T-cell (primary cell): ENCODE measurements around the gene CEBPB. TPM values are rescaled to one million over a fixed set of nuclear protein-coding genes. Genes with fewer than 3 reads are reported as not detected.

Source experiments
- ATAC-seq, 4 experiments: fragments of 200-7000 bp in 3 of 4; fragments of 150-1000 bp in 1 of 4; cut with Tn5 transposase; replicated peaks in 1 of 4; 1 replicate in 3 of 4; 2 replicates in 1 of 4; pipeline ENCODE4 v1.10.0; 2021; ENCODE audit warnings: moderate library complexity in 3 of 4, mild to moderate bottlenecking in 2 of 4, moderate number of reproducible peaks in 1 of 4
- CTCF ChIA-PET, 2 donors: fragments of 300-600 bp; sonication (Branson Sonifier 250); formaldehyde crosslinking; loops; one replicate each; lab custom pipeline; 2022; ENCODE audit warnings: antibody characterized with exemption in 2 of 2; lab: Charles Lee
- POLR2A ChIA-PET, 2 donors: fragments of 300-600 bp; sonication (Branson Sonifier 250); formaldehyde crosslinking; loops; one replicate each; lab custom pipeline; 2022; ENCODE audit warnings: antibody characterized with exemption in 2 of 2; lab: Charles Lee
- DNase-seq, 35 experiments: peaks; one replicate each; pipeline versions ENCODE4 v3.0.0 to v3.0.0-alpha.2; 2013 to 2023
- H3K27ac ChIP-seq: one replicate; pipeline ENCODE4 v1.5.1; 2013; ENCODE audit warnings: low read length
- H3K27me3 ChIP-seq, 2 experiments: replicated peaks in 1 of 2; 1 replicate in 1 of 2; 2 replicates in 1 of 2; pipeline versions ENCODE4 v1.6.1 to v1.7.0; 2013; ENCODE audit warnings: low read length in 1 of 2, mixed read lengths in 1 of 2; ENCODE audit not compliant: control insufficient read depth in 2 of 2, insufficient read depth in 2 of 2; ENCODE audit errors: extremely low read depth in 1 of 2
- H3K36me3 ChIP-seq, 2 donors: 1 replicate in 1 of 2; 2 replicates in 1 of 2; pipeline versions ENCODE4 v1.6.1 to v1.7.0; 2013; ENCODE audit warnings: low read length in 1 of 2; ENCODE audit not compliant: control insufficient read depth in 2 of 2, insufficient read depth in 1 of 2; ENCODE audit errors: extremely low read depth in 1 of 2
- H3K4me1 ChIP-seq, 2 experiments: 1 replicate in 1 of 2; 2 replicates in 1 of 2; pipeline versions ENCODE4 v1.6.1 to v1.7.0; 2013; ENCODE audit warnings: low read length in 2 of 2, mixed read lengths in 1 of 2; ENCODE audit not compliant: insufficient read depth in 2 of 2, control insufficient read depth in 1 of 2; ENCODE audit errors: extremely low read depth in 1 of 2
- H3K4me3 ChIP-seq, 2 donors: 1 replicate in 1 of 2; 2 replicates in 1 of 2; pipeline versions ENCODE4 v1.5.1 to v1.7.0; 2013; ENCODE audit warnings: mild to moderate bottlenecking in 2 of 2, low read length in 1 of 2, moderate library complexity in 1 of 2; ENCODE audit not compliant: control insufficient read depth in 1 of 2; ENCODE audit errors: extremely low read depth in 1 of 2
- H3K9me3 ChIP-seq: 2 replicates; pipeline ENCODE4 v1.7.0; 2013
- H3K27ac Mint-ChIP-seq, 2 donors: one replicate each; pipeline ENCODE4 v1.8.0; 2020 to 2021; ENCODE audit warnings: mild to moderate bottlenecking in 2 of 2, mixed read lengths in 2 of 2
- H3K27me3 Mint-ChIP-seq, 2 donors: one replicate each; pipeline ENCODE4 v1.8.0; 2021 to 2022; ENCODE audit warnings: mixed read lengths in 2 of 2
- H3K36me3 Mint-ChIP-seq: one replicate; pipeline ENCODE4 v1.8.0; 2021; ENCODE audit warnings: mixed read lengths
- H3K4me1 Mint-ChIP-seq, 3 donors: one replicate each; pipeline ENCODE4 v1.8.0; 2020 to 2022; ENCODE audit warnings: mixed read lengths in 3 of 3, mild to moderate bottlenecking in 1 of 3
- H3K4me3 Mint-ChIP-seq, 3 donors: one replicate each; pipeline ENCODE4 v1.8.0; 2020 to 2022; ENCODE audit warnings: mild to moderate bottlenecking in 3 of 3, mixed read lengths in 3 of 3, moderate library complexity in 3 of 3
- H3K9me3 Mint-ChIP-seq, 3 donors: one replicate each; pipeline ENCODE4 v1.8.0; 2020 to 2022; ENCODE audit warnings: mixed read lengths in 3 of 3
- WGBS: methylation state at CpG from one replicate; pipeline ENCODE4 v1.1.5; 2013; ENCODE audit warnings: missing lambda C conversion rate; ENCODE audit not compliant: insufficient coverage; 5-methylcytosine and 5-hydroxymethylcytosine counted together
- total RNA-seq, 35 experiments: library from RNA in 6 of 35; stranded (reverse) in 6 of 35; fragments of 120-200 nt in 1 of 35; gene quantifications; one replicate each; pipeline versions ENCODE4 v1.2.1 to v1.2.4 and lab custom pipeline; 2013 to 2026

CEBPB gene
- total RNA-seq, 5 donors from 2014 or later (not counting 1 experiment from before 2014, with no cell fraction given): 25.8 to 53.8 (median 48.0) TPM

- no peaks in the 10 kb centered on the region for H3K36me3 ChIP-seq
- CTCF ChIA-PET: no interaction called here
- Mint-ChIP-seq H3K4me3 (no peak overlapping the region), H3K27me3 (peaks cover 0 to 3% of the 10 kb centered on the region in 2 donors), H3K9me3 (peaks cover 0 to 4% (median 0%) of the 10 kb centered on the region in 3 donors), H3K27ac (no peak overlapping the region), H3K4me1 (no peaks in the 10 kb centered on the region), H3K36me3 (peaks cover 3% of the 10 kb centered on the region)
- H3K4me3 ChIP-seq: no peak overlapping the region
- WGBS: 82% methylated on average over 14 of the region's 18 CpGs
- POLR2A ChIA-PET: no interaction called here
- no peaks in the 10 kb centered on the region for H3K27me3 ChIP-seq
- no peaks in the 10 kb centered on the region for H3K9me3 ChIP-seq
- peak in 10 of 35 experiments; percentile 1 to 26 (median 11) for DNase-seq
- ATAC-seq: no peak
- no peaks in the 10 kb centered on the region for H3K4me1 ChIP-seq
- H3K27ac ChIP-seq: no peak overlapping the region
These were observed 31.1 kb downstream of the CEBPB start for GRCh38 chr20:50221501-50222308.

- ChIA-PET CTCF (no interaction called here), POLR2A (no interaction called here)
- no peak overlapping the region for H3K27ac Mint-ChIP-seq
- 86% methylated on average over 8 of the region's 12 CpGs for WGBS
- peaks cover 0 to 4% (median 0%) of the 10 kb centered on the region in 3 donors for H3K9me3 Mint-ChIP-seq
- ATAC-seq (no peak), DNase-seq (no peak)
- no peak overlapping the region for H3K4me3 ChIP-seq
- H3K36me3 Mint-ChIP-seq: peaks cover 3% of the 10 kb centered on the region
- no peaks in the 10 kb centered on the region for H3K4me1 Mint-ChIP-seq
- no peaks in the 10 kb centered on the region for H3K9me3 ChIP-seq
- no peaks in the 10 kb centered on the region for H3K27me3 ChIP-seq
- no peaks in the 10 kb centered on the region for H3K4me1 ChIP-seq
- H3K36me3 ChIP-seq: no peaks in the 10 kb centered on the region
- H3K4me3 Mint-ChIP-seq: no peak overlapping the region
- H3K27ac ChIP-seq: no peak overlapping the region
- no peaks in the 10 kb centered on the region for H3K27me3 Mint-ChIP-seq
These were observed 31.8 kb downstream of the CEBPB start for GRCh38 chr20:50222309-50223038.

GRCh38 chr20:50223039-50224005 lies 32.7 kb downstream of the CEBPB start:
- H3K36me3 Mint-ChIP-seq: peaks cover 3% of the 10 kb centered on the region
- DNase-seq: no peak
- CTCF ChIA-PET: no interaction called here
- H3K4me1 ChIP-seq: no peaks in the 10 kb centered on the region
- H3K36me3 ChIP-seq: no peaks in the 10 kb centered on the region
- no peaks in the 10 kb centered on the region for H3K9me3 ChIP-seq
- 90% methylated on average over 24 of the region's 28 CpGs for WGBS
- no peak overlapping the region for H3K27ac Mint-ChIP-seq
- no peak overlapping the region for H3K4me3 Mint-ChIP-seq
- H3K9me3 Mint-ChIP-seq: peaks cover 0 to 4% (median 0%) of the 10 kb centered on the region in 3 donors
- no peak for ATAC-seq
- H3K4me1 Mint-ChIP-seq: no peaks in the 10 kb centered on the region
- no peaks in the 10 kb centered on the region for H3K27me3 Mint-ChIP-seq
- no peak overlapping the region for H3K4me3 ChIP-seq
- H3K27ac ChIP-seq: no peak overlapping the region
- POLR2A ChIA-PET: no interaction called here
- H3K27me3 ChIP-seq: no peaks in the 10 kb centered on the region

- no peak overlapping the region for H3K4me3 ChIP-seq
- ChIA-PET POLR2A (no interaction called here), CTCF (interaction anchor here in 1 of 2 donors (0.6 kb wide), 1 partner anchor 205 kb away, joined by 12 read pairs; no protein-coding TSS in a partner anchor)
- H3K27ac ChIP-seq: no peak overlapping the region
- H3K27me3 ChIP-seq: no peaks in the 10 kb centered on the region
- no peaks in the 10 kb centered on the region for H3K36me3 ChIP-seq
- no peaks in the 10 kb centered on the region for H3K27me3 Mint-ChIP-seq
- no peaks in the 10 kb centered on the region for H3K4me1 Mint-ChIP-seq
- no peaks in the 10 kb centered on the region for H3K9me3 ChIP-seq
- DNase-seq: no peak
- no peak overlapping the region for H3K27ac Mint-ChIP-seq
- peaks cover 3% of the 10 kb centered on the region for H3K36me3 Mint-ChIP-seq
- no peaks in the 10 kb centered on the region for H3K4me1 ChIP-seq
- ATAC-seq: no peak
- WGBS: 38% methylated on average over 1 of the region's 1 CpG
- no peak overlapping the region for H3K4me3 Mint-ChIP-seq
- H3K9me3 Mint-ChIP-seq: peaks cover 0 to 4% (median 0%) of the 10 kb centered on the region in 3 donors
These were observed 33.4 kb downstream of the CEBPB start for GRCh38 chr20:50224052-50224451.

GRCh38 chr20:50224531-50225255 lies 34.1 kb downstream of the CEBPB start:
- H3K27ac ChIP-seq: no peak overlapping the region
- no peak for DNase-seq
- H3K36me3 ChIP-seq: no peaks in the 10 kb centered on the region
- H3K4me3 ChIP-seq: no peak overlapping the region
- ChIA-PET POLR2A (no interaction called here), CTCF (interaction anchor here in 1 of 2 donors (0.6 kb wide), 1 partner anchor 205 kb away, joined by 12 read pairs; no protein-coding TSS in a partner anchor)
- no peaks in the 10 kb centered on the region for H3K4me1 ChIP-seq
- H3K27me3 ChIP-seq: no peaks in the 10 kb centered on the region
- H3K9me3 ChIP-seq: no peaks in the 10 kb centered on the region
- Mint-ChIP-seq H3K27me3 (no peaks in the 10 kb centered on the region), H3K27ac (no peak overlapping the region), H3K4me1 (no peaks in the 10 kb centered on the region), H3K4me3 (no peak overlapping the region), H3K9me3 (peaks cover 0 to 2% (median 0%) of the 10 kb centered on the region in 3 donors), H3K36me3 (peaks cover 3% of the 10 kb centered on the region)
- ATAC-seq: no peak
- WGBS: 86% methylated on average over 5 of the region's 10 CpGs
